T-helper 1 cell treated with Interleukin-12 subunit alpha and Interleukin-12 subunit beta and Interleukin-4 antibody, amounts not matched to agents 30 μg/mL and 1 μg/mL, for 36 hours (primary cell): Measurements from ENCODE around the gene TTLL11.

Source experiments
- H3K27ac Mint-ChIP-seq: one replicate; pipeline ENCODE4 v1.8.0; 2021; ENCODE audit warnings: mild to moderate bottlenecking, mixed read lengths
- H3K27me3 Mint-ChIP-seq: one replicate; pipeline ENCODE4 v1.8.0; 2021; ENCODE audit warnings: low read depth, mixed read lengths
- H3K36me3 Mint-ChIP-seq: one replicate; pipeline ENCODE4 v1.8.0; 2021; ENCODE audit warnings: low read depth, mixed read lengths
- H3K4me1 Mint-ChIP-seq: one replicate; pipeline ENCODE4 v1.8.0; 2021; ENCODE audit warnings: low read depth, mixed read lengths
- H3K4me3 Mint-ChIP-seq: one replicate; pipeline ENCODE4 v1.8.0; 2021; ENCODE audit warnings: mild to moderate bottlenecking, moderate library complexity, mixed read lengths
- H3K9me3 Mint-ChIP-seq: one replicate; pipeline ENCODE4 v1.8.0; 2021; ENCODE audit warnings: mixed read lengths

The TTLL11 gene

GRCh38 chr9:121818016-121818661, 275.0 kb downstream of the TTLL11 start:
- Mint-ChIP-seq H3K4me3 (no peak overlapping the region), H3K4me1 (no peaks in the 10 kb centered on the region), H3K9me3 (no peaks in the 10 kb centered on the region), H3K36me3 (no peaks in the 10 kb centered on the region), H3K27ac (no peak overlapping the region), H3K27me3 (no peaks in the 10 kb centered on the region)

GRCh38 chr9:121817476-121817875, 275.6 kb downstream of the TTLL11 start:
- no peaks in the 10 kb centered on the region for H3K9me3 Mint-ChIP-seq
- no peak overlapping the region for H3K27ac Mint-ChIP-seq
- H3K4me1 Mint-ChIP-seq, result no peaks in the 10 kb centered on the region
- no peaks in the 10 kb centered on the region for H3K27me3 Mint-ChIP-seq
- H3K4me3 Mint-ChIP-seq, result no peak overlapping the region
- H3K36me3 Mint-ChIP-seq, result no peaks in the 10 kb centered on the region

DNA sequence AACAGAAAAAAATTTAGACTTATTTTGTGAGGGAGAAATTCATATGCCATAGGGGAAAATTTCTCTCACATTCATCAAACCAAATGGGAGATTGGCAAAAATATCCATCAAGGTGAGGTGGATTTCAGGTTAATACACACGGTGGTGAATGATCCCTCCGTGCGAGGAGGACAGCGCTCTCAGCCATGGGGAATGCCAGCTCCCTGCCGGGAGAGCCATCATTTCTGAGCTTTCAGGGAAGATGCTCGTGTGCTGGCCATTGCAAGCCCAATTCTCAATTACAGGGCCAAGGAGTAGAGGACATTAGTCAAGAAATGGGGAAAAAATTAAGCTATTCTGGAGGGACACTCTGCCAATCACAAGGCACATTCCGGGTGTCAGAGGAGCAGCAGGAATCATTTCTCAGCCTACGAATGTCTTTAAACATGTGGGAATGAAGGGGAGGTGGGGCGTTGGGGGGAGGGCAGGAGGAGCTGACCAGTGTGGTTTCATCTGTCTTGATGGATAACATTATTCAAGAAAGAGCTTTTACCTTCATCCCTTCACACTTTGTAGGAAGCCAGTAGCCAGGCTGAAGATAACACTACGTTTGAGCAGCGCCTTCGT, 276.2 kb downstream of the TTLL11 start:
- Mint-ChIP-seq H3K4me3 (no peak overlapping the region), H3K4me1 (no peaks in the 10 kb centered on the region), H3K27me3 (no peaks in the 10 kb centered on the region), H3K9me3 (no peaks in the 10 kb centered on the region), H3K27ac (no peak overlapping the region), H3K36me3 (no peaks in the 10 kb centered on the region)

DNA sequence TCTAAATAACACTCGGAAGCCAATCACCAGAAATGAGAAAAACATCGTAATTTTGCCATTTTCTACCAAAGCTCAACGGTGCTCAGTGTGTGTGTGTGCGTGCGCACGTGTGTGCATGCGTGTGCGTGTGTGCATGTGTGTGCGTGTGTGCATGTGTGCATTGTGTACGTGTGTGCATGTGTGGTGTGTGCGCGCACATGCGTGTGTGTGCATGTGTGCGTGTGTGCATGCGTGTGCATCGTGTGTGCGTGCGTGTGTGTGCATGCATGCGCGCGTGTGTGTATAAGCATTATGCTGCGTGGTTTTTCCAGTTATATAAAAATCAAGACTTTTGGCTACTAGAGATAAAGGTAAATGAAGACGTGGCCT, 276.7 kb downstream of the TTLL11 start:
- no peak overlapping the region for H3K27ac Mint-ChIP-seq
- no peaks in the 10 kb centered on the region for H3K36me3 Mint-ChIP-seq
- H3K4me1 Mint-ChIP-seq, result no peaks in the 10 kb centered on the region
- H3K4me3 Mint-ChIP-seq, result no peak overlapping the region
- H3K27me3 Mint-ChIP-seq, result no peaks in the 10 kb centered on the region
- H3K9me3 Mint-ChIP-seq, result no peaks in the 10 kb centered on the region

DNA sequence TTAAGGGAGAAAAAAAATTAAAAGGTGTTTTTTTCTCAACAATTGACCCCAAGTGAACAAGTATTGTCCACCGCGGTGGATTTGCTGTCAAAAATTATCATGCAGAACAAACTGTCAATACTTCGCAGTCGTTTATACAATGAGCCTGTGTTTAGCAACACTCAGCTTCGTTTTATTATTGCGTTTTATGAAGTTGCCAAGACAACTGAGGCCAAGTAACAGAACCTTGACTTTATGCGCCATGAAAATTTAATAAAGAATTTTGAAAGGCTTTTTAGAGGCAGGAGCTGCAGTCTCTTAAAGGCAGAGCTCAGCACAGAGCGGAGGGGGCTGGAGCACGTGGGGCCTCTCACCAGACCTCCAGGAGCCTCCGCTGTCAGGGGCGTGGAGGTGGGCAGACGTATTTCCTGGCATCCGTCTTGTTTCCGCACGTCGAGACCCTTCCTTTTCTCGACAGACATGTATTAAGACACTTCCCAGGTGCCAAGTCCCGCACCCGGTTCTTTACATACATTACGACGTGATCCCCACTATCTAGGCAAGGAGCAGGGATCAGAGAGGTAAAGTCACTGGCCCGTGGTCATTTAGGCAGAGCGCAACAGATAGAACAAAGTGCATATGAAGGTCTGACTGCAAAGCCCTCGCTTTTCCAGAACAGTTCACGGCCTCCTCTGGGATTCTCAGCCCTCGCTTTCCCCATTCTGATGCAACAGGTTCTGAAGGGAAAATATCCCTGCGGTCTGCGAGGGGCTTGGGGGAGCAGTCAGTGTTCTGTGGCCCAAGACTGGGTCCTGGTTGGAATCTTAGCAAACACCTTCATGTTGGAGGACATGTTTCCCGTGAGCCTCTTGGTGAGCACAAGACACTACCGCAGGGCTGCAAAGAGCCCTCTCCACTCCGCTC, 277.3 kb downstream of the TTLL11 start:
- Mint-ChIP-seq H3K4me1 (no peaks in the 10 kb centered on the region), H3K27me3 (no peaks in the 10 kb centered on the region), H3K9me3 (no peaks in the 10 kb centered on the region), H3K36me3 (no peaks in the 10 kb centered on the region), H3K4me3 (no peak overlapping the region), H3K27ac (no peak overlapping the region)

DNA sequence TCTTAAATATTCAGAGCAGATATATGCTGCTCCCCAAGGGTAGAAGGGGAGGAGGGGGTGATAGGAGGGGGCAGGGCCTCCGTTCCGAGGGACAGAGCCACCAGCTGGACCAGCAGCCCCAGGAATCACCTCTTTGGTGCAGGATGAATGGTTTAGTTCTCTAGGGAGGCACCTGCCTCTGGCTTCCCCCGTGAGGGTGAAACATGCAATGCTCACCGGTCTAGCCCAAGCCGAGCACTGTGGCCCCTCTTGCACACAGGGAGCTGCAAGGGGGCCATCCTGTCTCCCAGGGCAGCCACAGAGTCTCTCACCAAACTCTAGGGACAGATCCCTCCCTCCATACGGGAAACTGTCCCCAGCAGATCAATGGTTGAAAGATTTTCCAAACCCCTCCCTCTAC, 278.0 kb downstream of the TTLL11 start:
- Mint-ChIP-seq H3K9me3 (no peaks in the 10 kb centered on the region), H3K4me3 (no peak overlapping the region), H3K36me3 (no peaks in the 10 kb centered on the region), H3K4me1 (no peaks in the 10 kb centered on the region), H3K27me3 (no peaks in the 10 kb centered on the region), H3K27ac (no peak overlapping the region)

- Mint-ChIP-seq H3K4me1 (no peaks in the 10 kb centered on the region), H3K36me3 (no peaks in the 10 kb centered on the region), H3K27ac (no peak overlapping the region), H3K27me3 (no peaks in the 10 kb centered on the region), H3K9me3 (no peaks in the 10 kb centered on the region), H3K4me3 (no peak overlapping the region)
These were observed 278.5 kb downstream of the TTLL11 start for GRCh38 chr9:121814594-121814993.

GRCh38 chr9:121813519-121814210, 279.4 kb downstream of the TTLL11 start:
- H3K9me3 Mint-ChIP-seq, result no peaks in the 10 kb centered on the region
- H3K27ac Mint-ChIP-seq, result no peak overlapping the region
- H3K4me3 Mint-ChIP-seq, result no peak overlapping the region
- no peaks in the 10 kb centered on the region for H3K4me1 Mint-ChIP-seq
- no peaks in the 10 kb centered on the region for H3K36me3 Mint-ChIP-seq
- H3K27me3 Mint-ChIP-seq, result no peaks in the 10 kb centered on the region

DNA sequence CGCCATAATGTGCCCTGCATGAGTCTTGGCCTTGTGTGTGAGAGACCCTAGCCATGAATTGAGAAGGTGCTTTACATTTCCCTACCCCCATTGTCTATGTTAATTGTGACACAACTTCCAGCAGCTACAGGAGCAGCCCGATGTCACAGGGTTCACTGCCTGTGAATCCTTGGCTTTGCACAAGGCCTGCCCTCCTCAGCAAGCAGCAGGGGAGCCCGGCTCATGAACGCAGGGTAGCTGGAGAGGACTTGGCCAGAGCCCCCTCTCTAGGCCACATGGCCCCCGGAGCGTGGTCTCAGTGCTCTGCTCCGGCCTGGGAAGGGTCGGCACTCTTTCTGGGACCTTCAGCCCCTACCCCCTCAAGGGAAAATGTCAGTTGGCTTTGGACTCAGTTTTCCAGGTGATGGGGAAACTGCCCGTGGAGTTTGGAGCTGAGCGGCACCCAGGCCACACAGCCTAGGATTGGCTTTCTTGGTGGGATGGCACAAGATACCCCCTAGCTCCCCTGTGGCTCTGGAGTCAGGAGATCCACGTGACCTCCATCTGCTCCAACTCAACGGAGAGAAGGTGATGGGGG, 280.9 kb downstream of the TTLL11 start:
- Mint-ChIP-seq H3K36me3 (no peaks in the 10 kb centered on the region), H3K4me3 (no peak overlapping the region), H3K9me3 (no peaks in the 10 kb centered on the region), H3K27ac (no peak overlapping the region), H3K4me1 (no peaks in the 10 kb centered on the region), H3K27me3 (no peaks in the 10 kb centered on the region)

DNA sequence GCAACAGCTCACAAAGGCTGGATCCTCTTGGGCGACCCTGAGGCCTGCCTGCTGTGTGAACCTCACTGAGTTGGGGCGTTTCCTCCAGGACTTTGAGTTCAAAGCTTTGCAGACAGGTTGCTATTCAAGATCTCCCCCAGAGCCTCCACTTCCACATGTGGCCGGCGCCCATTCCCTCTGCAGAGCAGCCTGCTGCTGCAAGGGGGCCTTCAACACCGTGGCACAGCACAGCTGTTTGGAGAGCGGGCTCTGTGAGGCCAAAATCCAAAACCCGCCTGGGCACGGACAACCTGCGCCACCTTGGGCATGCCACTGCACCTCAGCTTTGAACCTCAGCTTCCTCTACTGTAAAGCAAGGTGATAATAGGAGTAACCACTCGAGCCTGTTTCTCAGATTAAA, 281.4 kb downstream of the TTLL11 start:
- Mint-ChIP-seq H3K4me3 (no peak overlapping the region), H3K4me1 (no peaks in the 10 kb centered on the region), H3K36me3 (no peaks in the 10 kb centered on the region), H3K9me3 (no peaks in the 10 kb centered on the region), H3K27ac (no peak overlapping the region), H3K27me3 (no peaks in the 10 kb centered on the region)

DNA sequence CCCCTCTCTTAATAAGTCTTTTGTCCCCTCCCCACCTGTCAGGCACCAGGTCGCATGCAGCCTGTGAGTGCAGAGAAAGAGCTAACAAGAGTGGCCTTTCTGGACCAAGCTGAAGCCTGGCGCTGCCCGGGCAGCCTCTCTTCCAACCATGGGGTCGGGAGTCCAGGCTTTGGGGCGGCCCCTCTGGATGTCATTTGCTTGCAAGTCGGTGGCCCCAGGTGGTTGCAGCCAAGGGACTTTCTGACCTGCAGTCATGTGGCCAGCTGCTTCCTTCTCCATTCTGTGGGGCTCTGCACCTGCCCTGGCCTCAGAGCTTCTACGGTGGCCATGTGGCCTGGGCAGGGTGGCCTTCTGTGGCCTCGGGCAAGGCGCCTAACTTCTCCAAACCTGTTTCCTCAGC, 282.0 kb downstream of the TTLL11 start:
- no peaks in the 10 kb centered on the region for H3K36me3 Mint-ChIP-seq
- H3K4me3 Mint-ChIP-seq, result no peak overlapping the region
- H3K27me3 Mint-ChIP-seq, result no peaks in the 10 kb centered on the region
- no peak overlapping the region for H3K27ac Mint-ChIP-seq
- H3K4me1 Mint-ChIP-seq, result no peaks in the 10 kb centered on the region
- H3K9me3 Mint-ChIP-seq, result no peaks in the 10 kb centered on the region

- H3K9me3 Mint-ChIP-seq, result no peaks in the 10 kb centered on the region
- H3K27me3 Mint-ChIP-seq, result no peaks in the 10 kb centered on the region
- H3K27ac Mint-ChIP-seq, result no peak overlapping the region
- H3K4me1 Mint-ChIP-seq, result no peaks in the 10 kb centered on the region
- no peaks in the 10 kb centered on the region for H3K36me3 Mint-ChIP-seq
- no peak overlapping the region for H3K4me3 Mint-ChIP-seq
These were observed 282.6 kb downstream of the TTLL11 start for GRCh38 chr9:121810489-121810888.

- Mint-ChIP-seq H3K27ac (no peak overlapping the region), H3K4me1 (no peaks in the 10 kb centered on the region), H3K27me3 (peaks cover 4% of the 10 kb centered on the region), H3K4me3 (no peak overlapping the region), H3K36me3 (no peaks in the 10 kb centered on the region), H3K9me3 (peaks cover 6% of the 10 kb centered on the region)
These were observed 283.6 kb downstream of the TTLL11 start for GRCh38 chr9:121809356-121810050.

GRCh38 chr9:121808781-121809180, 284.3 kb downstream of the TTLL11 start:
- no peaks in the 10 kb centered on the region for H3K36me3 Mint-ChIP-seq
- no peaks in the 10 kb centered on the region for H3K4me1 Mint-ChIP-seq
- peaks cover 10% of the 10 kb centered on the region for H3K9me3 Mint-ChIP-seq
- peaks cover 7% of the 10 kb centered on the region for H3K27me3 Mint-ChIP-seq
- H3K27ac Mint-ChIP-seq, result no peak overlapping the region
- H3K4me3 Mint-ChIP-seq, result no peak overlapping the region
